ENCODE measurements around the gene PXDC1.

GRCh38 chr6:3723251-3723650 lies 28.3 kb downstream of the PXDC1 start:
- TF ChIP-seq CTCF (conservative IDR thresholded peaks at IDR 0.05; ENCODE audit: low read depth in 2 of 2) (no peak), ETS1 (IDR thresholded peaks at IDR 0.05) (no peak), REST (IDR thresholded peaks at IDR 0.05; ENCODE audit: unreplicated experiment) (no peak), EZH2phosphoT487 (IDR thresholded peaks at IDR 0.05; ENCODE audit: unreplicated experiment) (no peak), POLR2AphosphoS5 (IDR thresholded peaks at IDR 0.05; ENCODE audit: low read depth) (no peak), JUNB (IDR thresholded peaks at IDR 0.05; ENCODE audit: unreplicated experiment) (no peak), EZH2 (IDR thresholded peaks at IDR 0.05; ENCODE audit: low read depth, unreplicated experiment) (no peak), CREB1 (CRISPR knock-in tag; IDR thresholded peaks at IDR 0.05; ENCODE audit: low read depth) (no peak), NANOG (IDR thresholded peaks at IDR 0.05; ENCODE audit: borderline replicate concordance) (no peak), ZNF114 (CRISPR knock-in tag; IDR thresholded peaks at IDR 0.05) (no peak), STAT1 (IDR thresholded peaks at IDR 0.05; ENCODE audit: unreplicated experiment) (no peak), ZNF331 (CRISPR knock-in tag; IDR thresholded peaks at IDR 0.05; ENCODE audit: low read depth) (no peak), ZNF462 (CRISPR knock-in tag; IDR thresholded peaks at IDR 0.05) (no peak)
